GM18498 (cell line): ENCODE measurements around the gene LRRFIP1.

Source experiments
- ATAC-seq: cut with Tn5 transposase; IDR thresholded peaks from one replicate; pipeline ENCODE4 v1.9.1; 2021; ENCODE audit warnings: mild to moderate bottlenecking, moderate library complexity; ENCODE audit not compliant: unreplicated experiment

LRRFIP1 gene

DNA sequence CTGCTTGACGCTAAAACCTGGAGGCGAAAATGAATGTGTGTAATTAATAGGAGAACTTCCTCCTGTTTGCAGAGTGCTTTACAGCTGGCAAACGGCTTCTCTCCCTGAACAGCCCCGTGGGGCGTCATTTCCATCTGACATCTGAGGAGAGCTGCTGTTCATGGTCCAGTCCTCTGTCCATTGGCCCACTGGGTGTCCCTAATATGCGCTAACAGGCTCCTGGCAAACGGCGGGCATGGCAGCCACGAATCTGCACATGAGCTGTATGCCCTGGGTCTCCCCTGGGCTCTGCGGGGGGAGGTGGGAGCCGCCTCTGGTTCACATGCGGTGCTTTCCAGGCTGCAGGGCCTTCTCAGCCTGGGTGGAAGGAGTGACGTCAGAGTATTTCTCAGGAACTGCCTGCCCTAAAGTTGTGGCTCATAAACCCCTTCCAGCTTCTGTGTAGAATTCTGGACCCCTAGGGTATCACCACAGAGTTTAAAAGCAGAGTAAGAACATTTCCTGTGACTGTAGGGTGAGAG lies 73.2 kb downstream of the LRRFIP1 start:
- no peak for ATAC-seq

DNA sequence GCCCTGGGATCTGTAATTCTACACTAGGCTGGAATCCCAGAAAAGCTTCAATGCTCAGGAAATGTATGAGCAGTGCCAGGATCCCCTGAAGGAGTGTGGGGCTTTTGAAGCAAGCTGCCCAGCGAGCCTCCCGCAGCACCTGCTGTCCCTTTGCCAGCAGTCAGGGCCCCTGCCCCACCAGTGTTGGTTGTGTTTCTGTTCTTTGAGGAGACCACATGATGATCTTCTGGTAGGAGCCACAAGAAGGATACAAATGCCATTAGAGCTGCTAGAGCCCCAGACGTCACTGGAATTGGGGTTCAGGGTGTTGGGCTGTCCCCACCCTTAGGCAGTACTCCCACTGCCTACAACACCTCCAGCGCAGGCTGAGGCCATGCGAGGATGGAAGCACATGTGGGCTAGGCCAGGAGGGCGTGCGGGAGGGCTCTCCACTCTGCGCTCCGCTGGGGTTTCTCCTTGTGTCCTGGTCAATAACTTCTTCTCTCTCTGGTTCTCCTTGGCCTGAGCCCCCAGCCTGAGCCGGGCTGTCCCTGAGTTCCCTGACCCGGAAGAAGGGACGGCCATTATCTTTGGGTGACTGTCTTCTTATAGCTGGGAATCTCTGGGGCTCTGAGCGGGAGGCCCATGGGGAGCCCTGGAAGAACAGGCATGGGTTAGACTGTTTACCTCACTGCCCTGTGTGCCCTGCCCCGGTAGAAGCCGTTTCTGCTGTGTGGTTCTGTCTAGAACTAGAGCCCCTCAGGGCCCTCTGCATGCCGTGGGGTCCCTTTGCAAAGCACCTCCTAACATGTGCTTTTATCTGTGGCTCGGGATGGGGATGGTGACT lies 73.9 kb downstream of the LRRFIP1 start:
- ATAC-seq: no peak

DNA sequence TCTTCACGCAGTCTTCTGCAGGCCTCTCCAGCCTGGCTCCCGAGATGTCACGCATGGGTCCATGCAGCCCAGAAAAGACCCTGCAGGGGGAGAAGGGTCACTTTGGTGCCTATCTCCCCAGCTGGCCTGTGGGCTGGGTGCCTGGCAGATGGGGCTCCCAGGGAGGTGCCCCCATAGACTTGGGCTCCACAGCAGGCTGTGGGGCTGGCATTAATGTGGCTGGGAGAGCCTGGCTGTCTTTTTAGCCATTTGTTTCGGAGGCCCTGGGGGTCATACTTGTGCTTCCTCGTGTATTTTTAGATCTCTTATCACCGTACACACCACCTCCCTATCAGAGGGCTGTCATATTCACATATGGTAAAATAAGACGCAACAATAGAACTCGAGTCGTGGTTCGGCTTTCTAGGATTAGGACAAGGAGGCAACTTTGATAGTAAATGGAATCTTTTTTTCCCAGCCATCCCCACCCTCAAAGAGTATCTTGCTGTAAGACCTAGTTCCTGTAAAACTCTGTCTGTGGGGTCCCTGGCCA lies 74.5 kb downstream of the LRRFIP1 start:
- no peak for ATAC-seq

DNA sequence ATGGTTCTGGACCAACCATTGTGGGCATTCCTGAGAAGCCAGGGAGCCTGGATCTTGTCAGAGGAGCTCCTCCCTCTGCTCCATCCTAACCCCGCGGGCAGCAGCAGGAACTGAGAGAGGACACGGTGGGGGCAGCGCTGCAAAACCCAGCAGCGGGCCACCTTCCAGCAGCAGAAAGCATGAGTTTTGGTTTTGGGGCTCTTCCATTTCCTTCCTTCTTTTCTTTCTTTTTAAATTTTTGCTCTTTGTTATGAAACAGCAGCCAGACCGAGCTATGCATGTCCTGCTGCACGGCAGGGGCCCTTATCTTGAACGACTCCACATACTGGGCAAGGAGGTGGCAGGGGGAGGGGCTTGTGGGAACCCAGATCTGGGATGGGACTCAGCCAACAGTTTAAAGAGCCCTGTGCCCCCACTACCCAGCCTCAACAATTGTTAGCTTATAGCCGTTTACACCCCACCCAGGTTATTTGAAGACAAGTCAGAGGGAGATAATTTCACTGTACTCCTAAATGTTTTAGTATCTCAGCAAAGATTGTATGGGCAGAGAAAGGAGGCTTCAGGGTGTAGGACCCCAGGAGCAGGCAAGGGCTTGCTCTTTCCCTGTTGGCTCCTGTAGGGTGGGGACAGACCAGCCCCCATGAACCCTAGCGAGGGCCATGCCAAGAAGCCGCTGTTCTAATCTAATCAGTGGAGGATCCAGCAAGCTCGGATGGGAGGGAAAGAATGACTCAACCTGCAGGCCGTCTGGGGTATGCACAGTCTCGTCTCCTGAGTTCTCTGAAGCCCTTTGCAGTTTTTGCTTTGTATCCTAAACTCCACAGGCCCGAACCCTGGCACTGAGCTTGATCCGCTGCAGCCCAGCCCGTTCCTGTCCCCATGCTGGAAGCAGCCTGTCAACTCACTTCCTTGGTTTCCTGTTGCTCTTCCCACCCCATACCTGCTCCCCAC lies 75.3 kb downstream of the LRRFIP1 start:
- no peak for ATAC-seq

DNA sequence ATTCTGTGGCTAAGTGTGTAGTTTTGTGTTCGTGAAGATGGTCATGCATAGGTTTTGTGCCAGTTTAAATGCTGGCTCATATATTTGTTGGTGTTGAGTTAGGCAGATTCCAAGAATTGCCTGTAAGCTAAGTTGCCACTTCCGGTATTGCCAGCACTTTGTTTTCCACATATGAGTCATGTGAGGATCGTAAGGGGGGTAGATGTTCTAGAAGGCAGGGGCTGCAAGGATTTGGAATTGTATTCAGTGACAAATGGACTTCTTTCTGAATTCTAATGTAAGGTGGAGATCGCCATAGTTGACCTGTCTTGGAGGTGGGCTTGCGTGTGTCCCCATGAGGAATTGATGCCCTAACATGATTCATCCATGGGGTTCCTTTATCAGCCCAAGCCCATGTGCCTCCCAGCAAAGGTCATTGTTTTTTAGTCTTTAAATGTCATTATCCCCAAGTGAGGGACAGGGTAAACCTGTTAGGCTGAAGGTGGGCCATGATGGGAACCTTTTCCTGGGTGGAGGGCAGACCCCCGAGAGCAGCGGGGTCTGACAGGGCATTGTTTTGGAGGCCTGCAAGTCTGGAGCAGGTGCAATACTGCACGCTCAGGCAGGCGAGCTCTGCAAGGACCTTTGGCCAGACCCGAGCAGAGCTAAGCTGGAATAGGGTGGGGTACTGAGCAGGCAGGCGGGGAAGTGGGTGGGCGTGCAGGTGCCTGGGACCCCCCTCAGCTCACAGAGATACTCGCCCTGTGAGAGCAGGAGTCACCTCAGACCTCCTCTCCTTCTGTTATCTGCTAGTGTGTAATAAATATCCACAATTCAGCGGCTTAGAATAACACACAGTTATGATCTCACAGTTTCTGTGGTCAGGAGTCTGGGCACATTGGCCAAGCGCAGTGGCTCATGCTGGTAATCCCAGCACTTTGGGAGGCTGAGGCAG lies 77.4 kb downstream of the LRRFIP1 start:
- ATAC-seq: no peak

DNA sequence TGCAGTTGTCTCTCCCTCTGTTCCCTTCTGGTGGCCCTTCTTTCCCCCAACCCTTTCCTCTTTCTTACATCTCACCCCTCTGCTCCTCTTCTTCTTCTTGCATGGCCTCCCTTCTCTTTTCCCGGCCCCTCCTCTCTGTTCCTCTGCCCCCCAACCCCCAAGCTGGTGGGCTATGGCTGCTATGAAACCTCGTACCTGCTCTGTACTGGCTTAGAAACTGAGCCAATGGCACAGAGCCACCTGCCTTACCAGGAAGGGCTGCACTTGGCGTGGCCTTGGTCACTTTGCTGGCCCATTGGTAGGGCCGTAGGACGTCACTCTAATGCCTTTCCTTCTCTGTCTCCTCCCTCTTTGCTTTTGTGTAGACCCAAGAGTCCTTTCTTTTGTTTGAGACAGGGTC lies 78.9 kb downstream of the LRRFIP1 start:
- ATAC-seq: no peak

DNA sequence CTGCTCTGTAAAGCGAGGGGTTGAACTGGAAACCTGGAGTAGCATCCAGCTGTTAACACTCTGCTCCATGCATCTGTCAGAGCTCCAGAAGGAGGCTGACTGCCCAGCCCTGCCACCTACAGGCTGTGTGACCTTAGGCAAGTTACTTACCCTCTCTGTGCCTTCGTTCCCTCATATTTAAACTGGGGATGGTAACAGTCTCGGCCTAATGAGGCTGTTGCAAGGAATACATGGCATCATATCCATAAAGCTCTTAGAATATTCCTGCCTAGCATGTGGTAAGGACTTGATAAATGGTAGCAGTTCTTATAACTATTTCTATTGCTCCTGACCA lies 80.6 kb downstream of the LRRFIP1 start:
- ATAC-seq: no peak

DNA sequence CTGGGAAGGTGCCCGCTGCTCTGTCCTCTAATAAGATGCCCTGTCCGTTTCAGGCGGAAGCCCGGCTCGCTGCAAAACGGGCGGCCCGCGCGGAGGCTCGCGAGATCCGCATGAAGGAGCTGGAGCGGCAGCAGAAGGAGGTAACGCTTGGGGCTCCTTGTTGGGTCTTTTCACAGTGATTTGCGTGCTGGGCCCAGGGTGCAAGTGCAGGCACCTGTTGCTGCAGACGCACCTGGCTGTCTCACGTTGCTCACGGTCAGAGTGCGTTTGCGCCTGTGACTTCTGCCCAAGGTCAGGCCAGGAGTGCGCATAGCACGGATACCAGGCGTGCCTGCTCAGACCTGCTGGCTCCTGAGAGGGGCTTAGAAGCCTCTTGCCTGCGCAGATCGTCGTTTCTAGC lies 81.1 kb downstream of the LRRFIP1 start:
- no peak for ATAC-seq

DNA sequence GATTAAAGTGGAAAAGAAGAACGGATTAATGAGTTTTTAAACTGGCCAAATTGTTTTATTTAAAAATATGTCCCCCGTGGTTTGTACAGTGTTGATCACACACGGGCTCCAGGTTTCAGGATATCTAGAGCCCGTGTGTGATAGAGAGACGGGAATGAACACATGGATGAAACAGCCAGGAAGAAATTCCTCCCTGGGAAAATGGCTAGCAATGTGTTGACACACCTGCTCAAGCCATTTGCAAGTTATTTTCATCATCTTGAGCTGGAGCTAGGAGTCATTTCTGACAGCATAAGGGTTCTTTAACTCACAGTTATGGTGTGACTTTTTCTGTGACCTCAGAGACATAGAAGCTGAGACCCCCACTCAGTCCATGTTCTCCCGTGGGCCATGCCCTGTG lies 81.6 kb downstream of the LRRFIP1 start:
- no peak for ATAC-seq

DNA sequence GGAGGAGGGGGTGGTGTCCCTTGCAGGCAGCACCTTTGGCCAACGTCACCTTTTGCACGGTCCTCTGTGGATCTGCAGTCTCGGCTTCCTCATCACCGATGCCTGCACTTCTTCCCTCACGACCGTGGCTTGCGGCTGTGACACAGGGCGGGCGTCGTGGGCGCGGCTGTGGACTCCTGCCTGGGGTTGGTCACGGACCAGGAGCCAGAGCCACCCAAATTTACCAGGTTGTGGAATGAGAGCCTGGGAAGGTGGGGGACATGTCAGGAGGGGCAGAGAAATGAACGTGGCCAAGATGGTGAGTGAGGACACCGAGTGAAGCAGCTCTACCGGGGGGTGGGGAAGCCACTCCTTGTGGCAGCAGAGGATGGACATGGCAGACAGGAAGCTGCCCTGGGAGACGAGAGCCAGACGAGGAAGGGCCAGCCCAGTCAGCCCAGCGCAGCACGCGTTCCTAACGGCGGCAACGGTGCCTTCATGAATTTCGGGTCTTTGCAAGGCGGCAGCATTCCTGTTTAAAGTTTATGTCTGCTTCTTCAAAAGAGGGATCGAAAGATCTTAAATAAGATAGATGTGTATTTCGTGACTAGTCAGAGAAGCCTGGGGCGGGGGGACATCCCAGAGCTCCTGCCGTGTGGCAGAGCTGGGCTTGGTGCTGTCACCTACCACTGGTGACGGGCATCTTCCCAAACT lies 84.2 kb downstream of the LRRFIP1 start:
- no peak for ATAC-seq

DNA sequence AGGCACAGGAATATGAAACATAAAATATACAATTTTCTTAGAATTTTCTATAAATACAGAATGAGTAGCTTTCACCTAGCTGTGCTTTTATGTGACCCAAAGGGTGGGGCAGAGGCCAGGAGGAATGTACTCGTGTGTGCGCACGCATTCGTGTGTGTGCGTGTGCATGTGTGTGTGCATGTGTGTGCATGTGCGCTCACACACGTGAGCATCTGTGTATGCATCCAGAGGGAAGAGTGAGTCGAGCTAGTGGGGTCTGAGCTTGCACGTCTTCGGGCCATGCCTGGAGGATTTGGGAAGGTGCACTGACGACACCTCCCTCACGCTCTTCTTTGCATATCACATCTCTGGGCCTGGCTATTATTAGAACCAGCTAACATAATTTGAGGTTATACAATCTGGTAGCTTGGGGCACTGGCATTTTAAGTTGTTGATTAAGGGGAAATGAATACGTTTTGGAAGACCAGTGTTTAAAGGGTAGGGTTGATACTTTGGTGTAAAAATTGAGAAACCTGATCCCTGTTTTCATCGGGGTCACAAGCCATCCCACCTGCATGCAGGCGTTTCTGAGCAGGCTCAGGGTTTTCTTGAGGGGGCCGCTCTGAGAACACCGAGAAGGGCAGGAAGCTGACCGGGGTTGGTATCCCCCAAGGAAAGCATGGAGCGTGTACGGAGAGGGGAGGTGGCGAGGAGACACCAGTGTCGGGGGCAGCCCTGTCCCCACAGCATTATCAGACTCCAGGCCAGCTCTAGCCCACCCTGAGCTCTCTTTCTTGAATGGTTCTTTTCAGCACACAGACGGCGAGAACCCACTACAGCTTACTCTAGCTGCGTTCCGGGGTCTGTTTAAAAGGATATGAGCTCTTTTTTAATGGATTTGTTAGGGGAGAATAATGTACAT lies 85.3 kb downstream of the LRRFIP1 start:
- no peak for ATAC-seq

DNA sequence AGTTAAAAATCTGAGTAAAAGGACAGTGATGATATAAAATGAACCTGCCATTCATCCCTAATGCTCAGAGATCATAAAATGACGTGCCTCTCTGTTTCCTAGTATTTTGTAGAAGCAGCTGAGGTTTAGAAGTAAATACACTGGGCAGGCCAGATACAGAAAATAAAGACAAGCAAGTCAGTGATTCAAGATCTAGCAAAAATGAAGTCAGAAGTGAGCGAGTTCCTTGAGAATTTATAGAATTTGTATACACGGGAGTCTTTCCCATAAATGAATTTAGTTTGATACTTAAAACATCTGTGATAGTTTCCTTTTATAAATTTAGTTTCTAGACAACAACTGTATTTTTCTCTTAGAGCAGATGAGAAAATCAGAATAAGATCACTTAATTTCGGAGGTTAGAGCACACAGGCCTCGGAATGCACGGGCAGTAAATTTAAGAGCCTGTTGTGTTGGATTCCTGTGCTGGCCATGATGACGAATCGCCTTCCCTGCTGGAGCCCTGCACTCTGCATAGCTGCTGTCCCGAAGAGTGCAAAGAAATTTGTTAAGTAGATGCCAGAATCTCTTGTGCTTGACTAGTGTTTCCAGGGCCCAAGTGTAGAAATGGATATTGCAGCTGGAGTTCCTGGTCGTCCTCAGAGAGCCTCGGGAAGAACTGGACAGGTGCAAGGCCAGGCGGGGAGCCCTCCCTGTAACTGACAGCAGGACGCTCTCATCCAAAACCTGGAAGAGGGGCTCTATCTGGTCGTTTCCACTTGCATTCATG lies 87.5 kb downstream of the LRRFIP1 start:
- no peak for ATAC-seq

DNA sequence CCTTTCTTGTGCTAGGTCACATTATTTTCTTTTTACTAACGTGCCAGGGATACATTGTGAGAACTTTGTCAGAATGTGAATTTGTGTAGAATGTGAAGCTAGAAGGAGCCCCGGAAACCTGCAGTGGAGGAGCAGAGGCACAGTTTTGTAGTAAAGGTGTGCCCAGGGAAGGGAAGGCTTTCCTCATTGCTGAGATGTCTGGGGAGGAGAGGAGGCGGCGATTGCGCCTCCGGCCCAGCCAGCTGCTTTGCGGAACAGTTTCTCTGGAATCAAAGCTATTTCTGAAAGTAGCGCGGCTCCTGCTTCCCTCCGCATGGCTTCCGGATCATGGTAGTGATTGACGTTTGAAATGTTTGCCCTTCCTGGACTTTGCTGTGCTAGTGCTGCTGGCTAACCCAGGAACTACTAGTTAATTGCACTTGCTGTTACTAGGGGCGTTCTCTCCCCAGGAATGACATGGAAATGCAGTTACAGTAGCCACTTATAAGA lies 88.1 kb downstream of the LRRFIP1 start:
- ATAC-seq: no peak

DNA sequence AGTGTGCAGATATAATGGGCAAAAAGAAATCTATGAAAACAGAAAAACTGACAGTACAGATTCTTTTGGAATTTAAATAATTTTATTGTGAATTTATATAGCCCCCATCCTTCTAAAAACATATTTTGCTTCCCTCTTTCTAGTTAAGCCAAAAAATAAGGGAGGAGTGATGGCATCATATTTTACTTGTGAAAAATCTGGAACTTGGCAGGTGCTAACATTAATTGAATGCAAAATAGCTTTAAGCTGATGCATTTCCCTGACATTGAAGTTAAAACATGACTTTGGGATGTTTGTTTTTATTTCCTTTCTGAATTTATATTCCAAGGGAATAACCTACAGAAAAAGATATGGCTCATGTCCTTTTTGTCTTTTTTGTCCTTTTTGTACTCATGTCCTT lies 88.6 kb downstream of the LRRFIP1 start:
- no peak for ATAC-seq

DNA sequence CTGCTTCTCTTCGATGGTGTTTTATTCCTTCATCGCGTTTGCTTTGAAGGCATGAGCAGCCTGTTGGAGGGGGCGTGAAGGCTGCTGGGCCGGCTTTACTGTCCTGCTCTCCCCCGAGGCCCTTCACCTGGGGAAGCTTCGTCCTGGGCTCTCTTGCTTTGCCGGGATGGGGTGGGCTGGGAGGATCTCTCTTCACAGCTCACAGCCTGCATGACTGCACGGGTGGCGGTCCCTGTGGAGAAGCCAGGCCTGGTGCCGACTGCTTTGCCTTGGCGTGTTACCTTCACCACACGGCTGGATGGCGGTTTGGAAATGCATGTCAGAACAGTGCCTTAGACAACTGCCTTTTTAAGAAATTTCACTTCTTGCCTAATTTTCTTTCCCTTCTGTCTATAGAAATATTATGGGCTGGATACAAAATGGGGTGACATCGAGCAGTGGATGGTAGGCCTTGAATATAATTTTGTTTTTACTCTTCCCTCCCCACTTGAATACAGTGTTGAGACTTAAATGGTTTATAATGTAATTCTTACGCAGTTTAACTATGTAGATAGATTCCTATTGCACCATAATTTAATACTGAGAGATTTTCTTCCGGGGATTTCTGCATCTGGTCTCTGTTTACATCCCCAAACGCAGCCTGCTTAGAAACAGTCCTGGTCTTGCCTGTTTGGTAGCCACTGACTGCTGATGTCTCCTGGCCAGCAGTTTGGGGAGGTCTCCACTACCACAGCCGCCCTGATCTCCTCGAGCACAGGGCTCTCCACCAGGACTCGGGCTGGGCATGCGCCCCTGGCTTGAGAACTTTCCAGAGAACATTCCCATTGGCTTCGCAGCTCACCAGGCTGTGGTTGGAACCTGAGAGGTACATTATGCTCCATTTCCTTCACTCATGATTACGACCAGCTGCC lies 90.2 kb downstream of the LRRFIP1 start:
- no peak for ATAC-seq

DNA sequence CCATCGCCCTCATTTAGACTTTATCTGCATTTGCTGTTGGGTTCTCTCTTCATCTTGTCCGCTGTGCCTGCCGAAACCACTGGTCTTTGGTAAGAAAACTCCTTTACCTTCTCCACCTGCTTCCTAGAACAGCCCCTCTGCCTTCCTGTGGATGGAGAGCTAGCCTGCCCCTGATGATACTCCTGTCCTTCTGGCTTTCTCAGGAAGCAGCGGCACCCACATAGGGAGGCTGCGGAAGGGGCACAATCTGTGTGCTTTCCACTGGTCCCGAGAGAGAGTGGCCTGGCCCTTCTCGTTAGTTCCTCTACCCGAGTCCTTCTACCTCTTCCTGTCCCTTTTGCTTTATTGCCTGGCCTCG lies 90.9 kb downstream of the LRRFIP1 start:
- no peak for ATAC-seq

DNA sequence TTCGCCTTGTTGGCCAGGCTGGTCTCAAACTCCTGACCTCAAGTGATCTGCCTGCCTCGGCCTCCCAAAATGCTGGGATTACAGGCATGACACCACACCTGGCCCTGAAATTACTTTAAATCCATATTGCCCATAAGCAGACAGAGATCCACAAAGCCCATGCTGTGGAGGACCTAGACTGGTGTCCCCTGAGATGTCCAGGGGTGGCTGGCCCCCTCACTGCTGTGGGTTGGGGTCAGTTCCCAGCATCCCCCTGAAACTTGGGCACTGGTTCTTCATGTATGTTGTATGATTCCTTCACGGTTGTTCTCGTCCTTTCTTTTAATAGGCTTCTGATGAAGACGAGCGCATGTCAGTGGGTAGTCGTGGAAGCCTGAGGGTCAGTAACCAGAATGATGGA lies 93.1 kb downstream of the LRRFIP1 start:
- ATAC-seq: no peak
